HEK293 (cell line): Measurements from ENCODE around the gene CMC1.

Experiments used
- BCL11A ChIP-seq: fragments of 450-650 bp; formaldehyde crosslinking; IDR thresholded peaks from 2 replicates; pipeline ENCODE4 v1.5.1; 2016; ENCODE audit warnings: low read depth, missing biosample characterization, missing genetic modification characterization
- PRDM1 ChIP-seq: fragments of 450-650 bp; formaldehyde crosslinking; IDR thresholded peaks from 2 replicates; pipeline ENCODE4; 2016; ENCODE audit warnings: missing biosample characterization, missing genetic modification characterization
- RBAK ChIP-seq: fragments of 450-650 bp; formaldehyde crosslinking; IDR thresholded peaks from 2 replicates; pipeline ENCODE4 v1.5.1; 2016; ENCODE audit warnings: missing biosample characterization, missing genetic modification characterization
- ZBTB8A ChIP-seq: fragments of 450-650 bp; formaldehyde crosslinking; IDR thresholded peaks from 2 replicates; pipeline ENCODE4 v1.5.1; 2016; ENCODE audit warnings: missing biosample characterization, missing genetic modification characterization
- ZEB2 ChIP-seq: fragments of 450-650 bp; formaldehyde crosslinking; IDR thresholded peaks from 2 replicates; pipeline ENCODE4 v1.5.1; 2016; ENCODE audit warnings: missing biosample characterization, missing genetic modification characterization
- ZFHX2 ChIP-seq: fragments of 450-650 bp; formaldehyde crosslinking; conservative IDR thresholded peaks from 2 replicates; pipeline ENCODE4 v1.5.1; 2016; ENCODE audit warnings: missing biosample characterization, missing genetic modification characterization
- ZIC2 ChIP-seq: fragments of 450-650 bp; formaldehyde crosslinking; IDR thresholded peaks from 2 replicates; pipeline ENCODE4 v1.5.1; 2016; ENCODE audit warnings: missing biosample characterization, missing genetic modification characterization
- ZNF138 ChIP-seq: fragments of 450-650 bp; formaldehyde crosslinking; IDR thresholded peaks from 2 replicates; pipeline ENCODE4 v1.5.1; 2016; ENCODE audit warnings: missing biosample characterization, missing genetic modification characterization, borderline replicate concordance
- ZNF174 ChIP-seq: fragments of 450-650 bp; formaldehyde crosslinking; IDR thresholded peaks from 2 replicates; pipeline ENCODE4 v1.5.0; 2017; ENCODE audit warnings: missing biosample characterization, mild to moderate bottlenecking, missing genetic modification characterization
- ZNF19 ChIP-seq: fragments of 450-650 bp; formaldehyde crosslinking; IDR thresholded peaks from 2 replicates; pipeline ENCODE4; 2016; ENCODE audit warnings: missing biosample characterization, missing genetic modification characterization, low read depth
- ZNF214 ChIP-seq: fragments of 450-650 bp; formaldehyde crosslinking; IDR thresholded peaks from 2 replicates; pipeline ENCODE4 v1.5.1; 2017; ENCODE audit warnings: missing biosample characterization, mild to moderate bottlenecking, missing genetic modification characterization, borderline replicate concordance
- ZNF221 ChIP-seq: fragments of 450-650 bp; formaldehyde crosslinking; IDR thresholded peaks from 2 replicates; pipeline ENCODE4 v1.5.1; 2017; ENCODE audit warnings: missing biosample characterization, missing genetic modification characterization, borderline replicate concordance
- ZNF24 ChIP-seq: fragments of 450-650 bp; formaldehyde crosslinking; IDR thresholded peaks from 2 replicates; pipeline ENCODE4 v1.5.1; 2016; ENCODE audit warnings: missing biosample characterization, missing genetic modification characterization
- ZNF292 ChIP-seq: fragments of 450-650 bp; formaldehyde crosslinking; IDR thresholded peaks from 2 replicates; pipeline ENCODE4 v1.5.1; 2016; ENCODE audit warnings: low read depth, missing biosample characterization, missing genetic modification characterization, borderline replicate concordance
- ZNF366 ChIP-seq: fragments of 450-650 bp; formaldehyde crosslinking; conservative IDR thresholded peaks from 2 replicates; pipeline ENCODE4 v1.5.1; 2016; ENCODE audit warnings: missing biosample characterization, missing genetic modification characterization
- ZNF37A ChIP-seq: fragments of 450-650 bp; IDR thresholded peaks from 2 replicates; pipeline ENCODE4 v1.5.1; 2018; ENCODE audit warnings: missing biosample characterization, missing genetic modification characterization
- ZNF521 ChIP-seq: fragments of 450-650 bp; formaldehyde crosslinking; IDR thresholded peaks from 2 replicates; pipeline ENCODE4 v1.5.1; 2017; ENCODE audit warnings: missing biosample characterization, mild to moderate bottlenecking, missing genetic modification characterization
- ZNF610 ChIP-seq: fragments of 450-650 bp; formaldehyde crosslinking; IDR thresholded peaks from 2 replicates; pipeline ENCODE4 v1.5.1; 2016; ENCODE audit warnings: missing biosample characterization, missing genetic modification characterization, borderline replicate concordance
- ZNF629 ChIP-seq: fragments of 450-650 bp; formaldehyde crosslinking; IDR thresholded peaks from 2 replicates; pipeline ENCODE4 v1.5.1; 2017; ENCODE audit warnings: missing biosample characterization, missing genetic modification characterization
- ZNF670 ChIP-seq: fragments of 450-650 bp; formaldehyde crosslinking; IDR thresholded peaks from 2 replicates; pipeline ENCODE4 v1.5.1; 2016; ENCODE audit warnings: missing biosample characterization, missing genetic modification characterization, low read depth
- ZNF677 ChIP-seq: fragments of 450-650 bp; IDR thresholded peaks from 2 replicates; pipeline ENCODE4 v1.5.0; 2018; ENCODE audit warnings: missing biosample characterization, mild to moderate bottlenecking, missing genetic modification characterization, moderate library complexity
- ZNF777 ChIP-seq: fragments of 450-650 bp; formaldehyde crosslinking; IDR thresholded peaks from 2 replicates; pipeline ENCODE4 v1.5.1; 2017; ENCODE audit warnings: missing biosample characterization, missing genetic modification characterization, borderline replicate concordance
- ZSCAN23 ChIP-seq: fragments of 450-650 bp; formaldehyde crosslinking; IDR thresholded peaks from 2 replicates; pipeline ENCODE4 v1.5.1; 2016; ENCODE audit warnings: missing biosample characterization, missing genetic modification characterization
- TF ChIP-seq, protein P1 (sequence below): fragments of 450-650 bp; formaldehyde crosslinking; IDR thresholded peaks from 2 replicates; pipeline ENCODE4 v1.5.1; 2016; ENCODE audit warnings: missing biosample characterization, missing genetic modification characterization, borderline replicate concordance
- TF ChIP-seq, protein P2 (sequence below): fragments of 450-650 bp; formaldehyde crosslinking; conservative IDR thresholded peaks from 2 replicates; pipeline ENCODE4 v1.5.1; 2016; ENCODE audit warnings: low read depth, missing biosample characterization, missing genetic modification characterization
- TF ChIP-seq, protein P3 (sequence below): IDR thresholded peaks from 2 replicates; pipeline ENCODE4 v1.6.1; 2011; ENCODE audit warnings: mild to moderate bottlenecking, low read depth, low read length, borderline replicate concordance
- TF ChIP-seq, protein P4 (sequence below): fragments of 450-650 bp; formaldehyde crosslinking; IDR thresholded peaks from 2 replicates; pipeline ENCODE4 v1.5.1; 2016; ENCODE audit warnings: missing biosample characterization, missing genetic modification characterization
- TF ChIP-seq, protein P5 (sequence below): fragments of 450-650 bp; formaldehyde crosslinking; optimal IDR thresholded peaks from 2 replicates; pipeline ENCODE3; 2016; ENCODE audit warnings: missing biosample characterization, mild to moderate bottlenecking, missing genetic modification characterization
- TF ChIP-seq, protein P6 (sequence below): fragments of 450-650 bp; formaldehyde crosslinking; IDR thresholded peaks from 2 replicates; pipeline ENCODE4 v1.5.1; 2016; ENCODE audit warnings: missing biosample characterization, missing genetic modification characterization

The CMC1 gene

DNA sequence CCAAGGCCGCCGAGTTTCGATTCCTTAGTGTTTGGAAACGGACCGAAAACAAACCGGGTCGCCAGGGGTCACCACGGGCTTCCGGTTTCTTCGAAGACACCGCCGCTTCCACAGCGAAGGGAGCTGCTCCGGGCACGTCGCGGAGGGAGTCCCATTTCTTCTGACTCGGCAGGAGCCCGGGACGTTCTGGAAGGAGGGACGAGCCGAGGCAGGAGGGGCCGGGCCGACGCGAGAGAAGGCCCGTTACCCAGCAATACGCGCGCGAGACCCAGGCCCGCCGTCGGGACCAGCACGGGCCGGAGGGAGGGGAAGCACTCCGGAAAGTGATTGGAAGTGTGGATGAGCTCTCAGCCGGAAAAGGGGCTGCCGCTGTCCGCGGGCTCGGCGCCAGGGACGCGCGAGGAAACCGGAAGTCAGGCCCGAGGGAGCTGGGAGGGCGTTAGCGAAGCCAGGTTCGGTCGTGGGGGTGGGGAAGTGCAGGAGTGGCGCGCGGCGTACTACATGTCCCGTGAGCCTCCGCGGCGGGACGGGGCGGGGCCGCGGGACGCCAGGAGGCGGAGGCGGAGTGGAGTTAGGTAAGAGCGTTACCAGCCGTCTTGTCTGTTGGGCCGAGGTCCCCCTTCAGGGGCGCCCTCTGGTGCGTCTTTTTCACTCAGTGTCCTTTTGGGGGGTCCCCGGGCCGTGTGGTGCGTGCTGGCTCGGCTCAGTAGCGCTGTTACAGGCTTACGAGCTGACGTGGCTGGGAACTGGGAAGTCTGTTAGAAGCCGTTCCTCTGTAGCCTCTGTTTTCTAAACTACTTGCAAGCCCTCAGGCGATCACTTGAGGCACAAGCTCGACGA, 107.4 kb downstream of the CMC1 start, which contains the start of the genes AZI2 and ZCWPW2 (continued):
- TF ChIP-seq, protein P1, sequence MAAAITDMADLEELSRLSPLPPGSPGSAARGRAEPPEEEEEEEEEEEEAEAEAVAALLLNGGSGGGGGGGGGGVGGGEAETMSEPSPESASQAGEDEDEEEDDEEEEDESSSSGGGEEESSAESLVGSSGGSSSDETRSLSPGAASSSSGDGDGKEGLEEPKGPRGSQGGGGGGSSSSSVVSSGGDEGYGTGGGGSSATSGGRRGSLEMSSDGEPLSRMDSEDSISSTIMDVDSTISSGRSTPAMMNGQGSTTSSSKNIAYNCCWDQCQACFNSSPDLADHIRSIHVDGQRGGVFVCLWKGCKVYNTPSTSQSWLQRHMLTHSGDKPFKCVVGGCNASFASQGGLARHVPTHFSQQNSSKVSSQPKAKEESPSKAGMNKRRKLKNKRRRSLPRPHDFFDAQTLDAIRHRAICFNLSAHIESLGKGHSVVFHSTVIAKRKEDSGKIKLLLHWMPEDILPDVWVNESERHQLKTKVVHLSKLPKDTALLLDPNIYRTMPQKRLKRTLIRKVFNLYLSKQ: no peak
- TF ChIP-seq ZNF292 (no peak), ZNF521 (tag by site-specific recombination) (no peak), ZNF37A (tag by site-specific recombination) (no peak), ZNF174 (no peak), RBAK (tag by site-specific recombination) (no peak), ZNF670 (tag by site-specific recombination) (no peak), ZFHX2 (tag by site-specific recombination) (peak; percentile 62), ZNF610 (tag by site-specific recombination) (peak; percentile 53; the same call in 1 of the 2 replicates), ZEB2 (tag by site-specific recombination) (peak; percentile 90), ZBTB8A (tag by site-specific recombination) (0 out of 2 replicates have a peak, but pooled peaks have one; percentile 35), ZNF777 (tag by site-specific recombination) (peak; percentile 56; the same call in 1 of the 2 replicates), ZNF24 (tag by site-specific recombination) (no peak), ZNF19 (no peak), ZSCAN23 (tag by site-specific recombination) (no peak), ZNF366 (peak; percentile 97), ZNF629 (tag by site-specific recombination) (peak; percentile 46; the same call in 1 of the 2 replicates), ZNF221 (tag by site-specific recombination) (no peak), ZNF138 (tag by site-specific recombination) (no peak), ZNF214 (tag by site-specific recombination) (no peak), ZIC2 (no peak), PRDM1 (no peak), ZNF677 (no peak), BCL11A (tag by site-specific recombination) (no peak)
- TF ChIP-seq, protein P2, sequence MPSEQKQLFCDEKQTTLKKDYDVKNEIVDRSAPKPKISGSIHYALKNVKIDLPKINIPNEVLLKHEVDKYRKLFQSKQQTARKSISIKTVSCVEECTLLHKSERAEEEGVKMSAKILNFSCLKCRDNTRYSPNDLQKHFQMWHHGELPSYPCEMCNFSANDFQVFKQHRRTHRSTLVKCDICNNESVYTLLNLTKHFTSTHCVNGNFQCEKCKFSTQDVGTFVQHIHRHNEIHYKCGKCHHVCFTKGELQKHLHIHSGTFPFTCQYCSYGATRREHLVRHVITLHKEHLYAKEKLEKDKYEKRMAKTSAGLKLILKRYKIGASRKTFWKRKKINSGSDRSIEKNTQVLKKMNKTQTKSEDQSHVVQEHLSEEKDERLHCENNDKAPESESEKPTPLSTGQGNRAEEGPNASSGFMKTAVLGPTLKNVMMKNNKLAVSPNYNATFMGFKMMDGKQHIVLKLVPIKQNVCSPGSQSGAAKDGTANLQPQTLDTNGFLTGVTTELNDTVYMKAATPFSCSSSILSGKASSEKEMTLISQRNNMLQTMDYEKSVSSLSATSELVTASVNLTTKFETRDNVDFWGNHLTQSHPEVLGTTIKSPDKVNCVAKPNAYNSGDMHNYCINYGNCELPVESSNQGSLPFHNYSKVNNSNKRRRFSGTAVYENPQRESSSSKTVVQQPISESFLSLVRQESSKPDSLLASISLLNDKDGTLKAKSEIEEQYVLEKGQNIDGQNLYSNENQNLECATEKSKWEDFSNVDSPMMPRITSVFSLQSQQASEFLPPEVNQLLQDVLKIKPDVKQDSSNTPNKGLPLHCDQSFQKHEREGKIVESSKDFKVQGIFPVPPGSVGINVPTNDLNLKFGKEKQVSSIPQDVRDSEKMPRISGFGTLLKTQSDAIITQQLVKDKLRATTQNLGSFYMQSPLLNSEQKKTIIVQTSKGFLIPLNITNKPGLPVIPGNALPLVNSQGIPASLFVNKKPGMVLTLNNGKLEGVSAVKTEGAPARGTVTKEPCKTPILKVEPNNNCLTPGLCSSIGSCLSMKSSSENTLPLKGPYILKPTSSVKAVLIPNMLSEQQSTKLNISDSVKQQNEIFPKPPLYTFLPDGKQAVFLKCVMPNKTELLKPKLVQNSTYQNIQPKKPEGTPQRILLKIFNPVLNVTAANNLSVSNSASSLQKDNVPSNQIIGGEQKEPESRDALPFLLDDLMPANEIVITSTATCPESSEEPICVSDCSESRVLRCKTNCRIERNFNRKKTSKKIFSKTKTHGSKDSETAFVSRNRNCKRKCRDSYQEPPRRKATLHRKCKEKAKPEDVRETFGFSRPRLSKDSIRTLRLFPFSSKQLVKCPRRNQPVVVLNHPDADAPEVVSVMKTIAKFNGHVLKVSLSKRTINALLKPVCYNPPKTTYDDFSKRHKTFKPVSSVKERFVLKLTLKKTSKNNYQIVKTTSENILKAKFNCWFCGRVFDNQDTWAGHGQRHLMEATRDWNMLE: peak; percentile 57
- TF ChIP-seq, protein P3, sequence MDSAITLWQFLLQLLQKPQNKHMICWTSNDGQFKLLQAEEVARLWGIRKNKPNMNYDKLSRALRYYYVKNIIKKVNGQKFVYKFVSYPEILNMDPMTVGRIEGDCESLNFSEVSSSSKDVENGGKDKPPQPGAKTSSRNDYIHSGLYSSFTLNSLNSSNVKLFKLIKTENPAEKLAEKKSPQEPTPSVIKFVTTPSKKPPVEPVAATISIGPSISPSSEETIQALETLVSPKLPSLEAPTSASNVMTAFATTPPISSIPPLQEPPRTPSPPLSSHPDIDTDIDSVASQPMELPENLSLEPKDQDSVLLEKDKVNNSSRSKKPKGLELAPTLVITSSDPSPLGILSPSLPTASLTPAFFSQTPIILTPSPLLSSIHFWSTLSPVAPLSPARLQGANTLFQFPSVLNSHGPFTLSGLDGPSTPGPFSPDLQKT: no peak
- TF ChIP-seq, protein P4, sequence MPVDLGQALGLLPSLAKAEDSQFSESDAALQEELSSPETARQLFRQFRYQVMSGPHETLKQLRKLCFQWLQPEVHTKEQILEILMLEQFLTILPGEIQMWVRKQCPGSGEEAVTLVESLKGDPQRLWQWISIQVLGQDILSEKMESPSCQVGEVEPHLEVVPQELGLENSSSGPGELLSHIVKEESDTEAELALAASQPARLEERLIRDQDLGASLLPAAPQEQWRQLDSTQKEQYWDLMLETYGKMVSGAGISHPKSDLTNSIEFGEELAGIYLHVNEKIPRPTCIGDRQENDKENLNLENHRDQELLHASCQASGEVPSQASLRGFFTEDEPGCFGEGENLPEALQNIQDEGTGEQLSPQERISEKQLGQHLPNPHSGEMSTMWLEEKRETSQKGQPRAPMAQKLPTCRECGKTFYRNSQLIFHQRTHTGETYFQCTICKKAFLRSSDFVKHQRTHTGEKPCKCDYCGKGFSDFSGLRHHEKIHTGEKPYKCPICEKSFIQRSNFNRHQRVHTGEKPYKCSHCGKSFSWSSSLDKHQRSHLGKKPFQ (tag by site-specific recombination): no peak
- TF ChIP-seq, protein P5, sequence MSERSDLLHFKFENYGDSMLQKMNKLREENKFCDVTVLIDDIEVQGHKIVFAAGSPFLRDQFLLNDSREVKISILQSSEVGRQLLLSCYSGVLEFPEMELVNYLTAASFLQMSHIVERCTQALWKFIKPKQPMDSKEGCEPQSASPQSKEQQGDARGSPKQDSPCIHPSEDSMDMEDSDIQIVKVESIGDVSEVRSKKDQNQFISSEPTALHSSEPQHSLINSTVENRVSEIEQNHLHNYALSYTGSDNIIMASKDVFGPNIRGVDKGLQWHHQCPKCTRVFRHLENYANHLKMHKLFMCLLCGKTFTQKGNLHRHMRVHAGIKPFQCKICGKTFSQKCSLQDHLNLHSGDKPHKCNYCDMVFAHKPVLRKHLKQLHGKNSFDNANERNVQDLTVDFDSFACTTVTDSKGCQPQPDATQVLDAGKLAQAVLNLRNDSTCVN (tag by site-specific recombination): peak; percentile 98
- TF ChIP-seq, protein P6, sequence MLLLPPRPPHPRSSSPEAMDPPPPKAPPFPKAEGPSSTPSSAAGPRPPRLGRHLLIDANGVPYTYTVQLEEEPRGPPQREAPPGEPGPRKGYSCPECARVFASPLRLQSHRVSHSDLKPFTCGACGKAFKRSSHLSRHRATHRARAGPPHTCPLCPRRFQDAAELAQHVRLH: no peak
